Measurements from ENCODE around the gene PEF1. TPM values are rescaled to one million over a fixed set of nuclear protein-coding genes. Genes with fewer than 3 reads are reported as not detected.

The PEF1 gene
- total and polyA plus RNA-seq, 2 experiments from 2014 or later: 22.3 to 68.5 TPM

DNA sequence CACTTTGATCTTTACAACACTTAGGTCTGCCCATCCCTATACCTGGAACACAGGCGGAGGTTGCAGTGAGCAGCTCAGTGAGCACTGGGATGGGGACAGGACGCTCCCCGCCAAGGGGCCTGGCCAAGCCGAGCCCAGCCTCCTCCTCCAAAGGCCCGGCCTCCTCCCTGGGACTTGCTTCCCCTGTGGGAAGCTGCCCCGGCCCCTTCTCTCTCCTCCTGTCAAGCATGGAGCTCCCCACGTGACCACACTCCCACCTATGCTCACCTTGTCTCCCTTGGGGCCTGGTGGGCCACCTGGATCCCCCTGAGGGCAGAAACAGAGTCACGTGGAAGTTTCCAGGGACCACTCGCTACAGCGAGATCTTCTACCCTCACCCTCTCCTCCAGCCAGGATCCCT, 46.2 kb upstream of the PEF1 start:
- DNase-seq (ENCODE audit: low spot score) (no peak), ATAC-seq (no peak)
- no peak overlapping the region for H3K27ac ChIP-seq (ENCODE audit: low read depth)
- Mint-ChIP-seq H3K4me3 (no peak overlapping the region), H3K27me3 (ENCODE audit: insufficient read depth, low read depth, poor library complexity) (peaks cover 12% of the 10 kb centered on the region), H3K9me3 (no peaks in the 10 kb centered on the region; the same call in 2 of the 3 replicates), H3K27ac (no peak overlapping the region), H3K36me3 (ENCODE audit: low read depth) (no peaks in the 10 kb centered on the region), H3K4me1 (peaks cover 23% of the 10 kb centered on the region)
- H3K4me2 ChIP-seq: no peak overlapping the region
- H3K27me3 ChIP-seq (ENCODE audit: insufficient read depth): no peaks in the 10 kb centered on the region
- no peaks in the 10 kb centered on the region for H3K36me3 ChIP-seq (ENCODE audit: insufficient read depth)
- H3K79me2 ChIP-seq (replicated peaks; ENCODE audit: insufficient read depth): no peaks in the 10 kb centered on the region
- no peaks in the 10 kb centered on the region for H3K9me2 ChIP-seq (ENCODE audit: insufficient read depth)
- no peaks in the 10 kb centered on the region for H3K4me1 ChIP-seq (ENCODE audit: insufficient read depth)
- no peaks in the 10 kb centered on the region for H4K20me1 ChIP-seq (replicated peaks; ENCODE audit: insufficient read depth)
- TF ChIP-seq EZH2phosphoT487 (IDR thresholded peaks at IDR 0.05; ENCODE audit: unreplicated experiment) (no peak), STAT1 (IDR thresholded peaks at IDR 0.05; ENCODE audit: unreplicated experiment) (no peak), ZNF114 (CRISPR knock-in tag; IDR thresholded peaks at IDR 0.05) (no peak), ETS1 (IDR thresholded peaks at IDR 0.05) (no peak), ZNF331 (CRISPR knock-in tag; IDR thresholded peaks at IDR 0.05; ENCODE audit: low read depth) (no peak), JUNB (IDR thresholded peaks at IDR 0.05; ENCODE audit: unreplicated experiment) (no peak), CTCF (conservative IDR thresholded peaks at IDR 0.05; ENCODE audit: low read depth in 2 of 2) (no peak), EZH2 (IDR thresholded peaks at IDR 0.05; ENCODE audit: low read depth, unreplicated experiment) (no peak), NANOG (IDR thresholded peaks at IDR 0.05; ENCODE audit: borderline replicate concordance) (no peak), CREB1 (CRISPR knock-in tag; IDR thresholded peaks at IDR 0.05; ENCODE audit: low read depth) (no peak), POLR2AphosphoS5 (IDR thresholded peaks at IDR 0.05; ENCODE audit: low read depth) (no peak)
- TF ChIP-seq, protein P1, sequence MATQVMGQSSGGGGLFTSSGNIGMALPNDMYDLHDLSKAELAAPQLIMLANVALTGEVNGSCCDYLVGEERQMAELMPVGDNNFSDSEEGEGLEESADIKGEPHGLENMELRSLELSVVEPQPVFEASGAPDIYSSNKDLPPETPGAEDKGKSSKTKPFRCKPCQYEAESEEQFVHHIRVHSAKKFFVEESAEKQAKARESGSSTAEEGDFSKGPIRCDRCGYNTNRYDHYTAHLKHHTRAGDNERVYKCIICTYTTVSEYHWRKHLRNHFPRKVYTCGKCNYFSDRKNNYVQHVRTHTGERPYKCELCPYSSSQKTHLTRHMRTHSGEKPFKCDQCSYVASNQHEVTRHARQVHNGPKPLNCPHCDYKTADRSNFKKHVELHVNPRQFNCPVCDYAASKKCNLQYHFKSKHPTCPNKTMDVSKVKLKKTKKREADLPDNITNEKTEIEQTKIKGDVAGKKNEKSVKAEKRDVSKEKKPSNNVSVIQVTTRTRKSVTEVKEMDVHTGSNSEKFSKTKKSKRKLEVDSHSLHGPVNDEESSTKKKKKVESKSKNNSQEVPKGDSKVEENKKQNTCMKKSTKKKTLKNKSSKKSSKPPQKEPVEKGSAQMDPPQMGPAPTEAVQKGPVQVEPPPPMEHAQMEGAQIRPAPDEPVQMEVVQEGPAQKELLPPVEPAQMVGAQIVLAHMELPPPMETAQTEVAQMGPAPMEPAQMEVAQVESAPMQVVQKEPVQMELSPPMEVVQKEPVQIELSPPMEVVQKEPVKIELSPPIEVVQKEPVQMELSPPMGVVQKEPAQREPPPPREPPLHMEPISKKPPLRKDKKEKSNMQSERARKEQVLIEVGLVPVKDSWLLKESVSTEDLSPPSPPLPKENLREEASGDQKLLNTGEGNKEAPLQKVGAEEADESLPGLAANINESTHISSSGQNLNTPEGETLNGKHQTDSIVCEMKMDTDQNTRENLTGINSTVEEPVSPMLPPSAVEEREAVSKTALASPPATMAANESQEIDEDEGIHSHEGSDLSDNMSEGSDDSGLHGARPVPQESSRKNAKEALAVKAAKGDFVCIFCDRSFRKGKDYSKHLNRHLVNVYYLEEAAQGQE (IDR thresholded peaks at IDR 0.05; ENCODE audit: unreplicated experiment): no peak
- TF ChIP-seq, protein P2, sequence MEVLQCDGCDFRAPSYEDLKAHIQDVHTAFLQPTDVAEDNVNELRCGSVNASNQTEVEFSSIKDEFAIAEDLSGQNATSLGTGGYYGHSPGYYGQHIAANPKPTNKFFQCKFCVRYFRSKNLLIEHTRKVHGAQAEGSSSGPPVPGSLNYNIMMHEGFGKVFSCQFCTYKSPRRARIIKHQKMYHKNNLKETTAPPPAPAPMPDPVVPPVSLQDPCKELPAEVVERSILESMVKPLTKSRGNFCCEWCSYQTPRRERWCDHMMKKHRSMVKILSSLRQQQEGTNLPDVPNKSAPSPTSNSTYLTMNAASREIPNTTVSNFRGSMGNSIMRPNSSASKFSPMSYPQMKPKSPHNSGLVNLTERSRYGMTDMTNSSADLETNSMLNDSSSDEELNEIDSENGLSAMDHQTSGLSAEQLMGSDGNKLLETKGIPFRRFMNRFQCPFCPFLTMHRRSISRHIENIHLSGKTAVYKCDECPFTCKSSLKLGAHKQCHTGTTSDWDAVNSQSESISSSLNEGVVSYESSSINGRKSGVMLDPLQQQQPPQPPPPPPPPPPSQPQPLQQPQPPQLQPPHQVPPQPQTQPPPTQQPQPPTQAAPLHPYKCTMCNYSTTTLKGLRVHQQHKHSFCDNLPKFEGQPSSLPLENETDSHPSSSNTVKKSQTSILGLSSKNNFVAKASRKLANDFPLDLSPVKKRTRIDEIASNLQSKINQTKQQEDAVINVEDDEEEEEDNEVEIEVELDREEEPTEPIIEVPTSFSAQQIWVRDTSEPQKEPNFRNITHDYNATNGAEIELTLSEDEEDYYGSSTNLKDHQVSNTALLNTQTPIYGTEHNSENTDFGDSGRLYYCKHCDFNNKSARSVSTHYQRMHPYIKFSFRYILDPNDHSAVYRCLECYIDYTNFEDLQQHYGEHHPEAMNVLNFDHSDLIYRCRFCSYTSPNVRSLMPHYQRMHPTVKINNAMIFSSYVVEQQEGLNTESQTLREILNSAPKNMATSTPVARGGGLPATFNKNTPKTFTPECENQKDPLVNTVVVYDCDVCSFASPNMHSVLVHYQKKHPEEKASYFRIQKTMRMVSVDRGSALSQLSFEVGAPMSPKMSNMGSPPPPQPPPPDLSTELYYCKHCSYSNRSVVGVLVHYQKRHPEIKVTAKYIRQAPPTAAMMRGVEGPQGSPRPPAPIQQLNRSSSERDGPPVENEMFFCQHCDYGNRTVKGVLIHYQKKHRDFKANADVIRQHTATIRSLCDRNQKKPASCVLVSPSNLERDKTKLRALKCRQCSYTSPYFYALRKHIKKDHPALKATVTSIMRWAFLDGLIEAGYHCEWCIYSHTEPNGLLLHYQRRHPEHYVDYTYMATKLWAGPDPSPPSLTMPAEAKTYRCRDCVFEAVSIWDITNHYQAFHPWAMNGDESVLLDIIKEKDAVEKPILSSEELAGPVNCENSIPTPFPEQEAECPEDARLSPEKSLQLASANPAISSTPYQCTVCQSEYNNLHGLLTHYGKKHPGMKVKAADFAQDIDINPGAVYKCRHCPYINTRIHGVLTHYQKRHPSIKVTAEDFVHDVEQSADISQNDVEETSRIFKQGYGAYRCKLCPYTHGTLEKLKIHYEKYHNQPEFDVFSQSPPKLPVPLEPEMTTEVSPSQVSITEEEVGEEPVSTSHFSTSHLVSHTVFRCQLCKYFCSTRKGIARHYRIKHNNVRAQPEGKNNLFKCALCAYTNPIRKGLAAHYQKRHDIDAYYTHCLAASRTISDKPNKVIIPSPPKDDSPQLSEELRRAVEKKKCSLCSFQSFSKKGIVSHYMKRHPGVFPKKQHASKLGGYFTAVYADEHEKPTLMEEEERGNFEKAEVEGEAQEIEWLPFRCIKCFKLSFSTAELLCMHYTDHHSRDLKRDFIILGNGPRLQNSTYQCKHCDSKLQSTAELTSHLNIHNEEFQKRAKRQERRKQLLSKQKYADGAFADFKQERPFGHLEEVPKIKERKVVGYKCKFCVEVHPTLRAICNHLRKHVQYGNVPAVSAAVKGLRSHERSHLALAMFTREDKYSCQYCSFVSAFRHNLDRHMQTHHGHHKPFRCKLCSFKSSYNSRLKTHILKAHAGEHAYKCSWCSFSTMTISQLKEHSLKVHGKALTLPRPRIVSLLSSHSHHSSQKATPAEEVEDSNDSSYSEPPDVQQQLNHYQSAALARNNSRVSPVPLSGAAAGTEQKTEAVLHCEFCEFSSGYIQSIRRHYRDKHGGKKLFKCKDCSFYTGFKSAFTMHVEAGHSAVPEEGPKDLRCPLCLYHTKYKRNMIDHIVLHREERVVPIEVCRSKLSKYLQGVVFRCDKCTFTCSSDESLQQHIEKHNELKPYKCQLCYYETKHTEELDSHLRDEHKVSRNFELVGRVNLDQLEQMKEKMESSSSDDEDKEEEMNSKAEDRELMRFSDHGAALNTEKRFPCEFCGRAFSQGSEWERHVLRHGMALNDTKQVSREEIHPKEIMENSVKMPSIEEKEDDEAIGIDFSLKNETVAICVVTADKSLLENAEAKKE (CRISPR knock-in tag; IDR thresholded peaks at IDR 0.05): no peak
- H3K4me3 ChIP-seq: no peak overlapping the region
- no peak overlapping the region for H2AFZ ChIP-seq
- H3F3A ChIP-seq (replicated peaks; ENCODE audit: low read depth): no peaks in the 10 kb centered on the region

All from GM23338 (cell line).